ENCODE data around the gene USP5. TPM values are rescaled to one million over a fixed set of nuclear protein-coding genes. Genes with fewer than 3 reads are reported as not detected.
A peak's percentile ranks its signal among the peaks of the same experiment; 100 is the strongest.
"Not testable (repeated sequence)": the region's sequence is repeated elsewhere in the genome, so short reads cannot be mapped to it uniquely, and the experiment has no call there.

The USP5 gene
- total RNA-seq, 2 experiments from 2014 or later, result 98.8 to 129 TPM

DNA sequence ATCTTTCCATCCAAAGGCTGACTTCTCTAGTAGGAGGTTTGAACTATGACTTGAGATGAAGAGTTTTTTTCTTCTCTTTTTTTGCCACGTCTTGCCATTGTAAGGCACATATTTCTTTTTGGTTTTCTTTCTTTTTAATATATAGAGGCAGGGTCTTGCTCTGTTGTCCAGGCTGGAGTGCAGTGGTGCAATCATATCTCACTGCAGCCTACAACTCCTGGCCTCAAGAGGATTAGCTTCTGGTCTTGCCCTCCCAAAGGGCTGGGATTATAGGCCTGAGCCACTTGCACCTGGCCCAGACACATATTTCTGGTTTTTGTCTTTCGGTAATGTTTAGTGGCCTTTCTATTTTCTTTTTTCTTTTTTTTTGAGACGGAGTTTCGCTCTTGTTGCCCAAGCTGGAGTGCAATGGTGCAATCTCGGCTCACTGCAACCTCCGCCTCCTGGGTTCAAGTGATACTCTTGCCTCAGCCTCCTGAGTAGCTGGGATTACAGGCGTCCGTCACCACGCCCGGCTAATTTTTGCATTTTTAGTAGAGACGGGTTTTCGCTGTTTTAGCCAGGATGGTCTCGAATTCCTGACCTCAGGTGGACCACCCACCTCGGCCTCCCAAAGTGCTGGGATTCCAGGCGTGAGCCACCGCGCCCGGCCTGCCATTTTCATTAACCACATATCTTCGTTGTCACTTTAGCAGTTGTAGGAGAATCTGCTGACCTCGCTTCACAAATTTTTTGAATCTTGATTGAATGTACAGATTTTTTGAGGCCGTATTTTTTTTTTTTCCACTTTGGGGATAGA, 38.0 kb downstream of the USP5 start:
- Mint-ChIP-seq H3K4me1 (peaks cover 29% of the 10 kb centered on the region), H3K27ac (peak overlapping the region; percentile 93), H3K36me3 (peaks cover 11% of the 10 kb centered on the region), H3K4me3 (peak overlapping the region; percentile 80)
- not testable (repeated sequence) for DNase-seq; ATAC-seq; H3K9me3 Mint-ChIP-seq (ENCODE audit: low read depth); H3K27me3 Mint-ChIP-seq
- CTCF ChIA-PET, result interaction anchor here (1.0 to 1.4 kb wide), 2 partner anchors 17 to 20 kb away, joined by 4 to 11 read pairs; partner anchors contain the start of gene SPSB2

DNA sequence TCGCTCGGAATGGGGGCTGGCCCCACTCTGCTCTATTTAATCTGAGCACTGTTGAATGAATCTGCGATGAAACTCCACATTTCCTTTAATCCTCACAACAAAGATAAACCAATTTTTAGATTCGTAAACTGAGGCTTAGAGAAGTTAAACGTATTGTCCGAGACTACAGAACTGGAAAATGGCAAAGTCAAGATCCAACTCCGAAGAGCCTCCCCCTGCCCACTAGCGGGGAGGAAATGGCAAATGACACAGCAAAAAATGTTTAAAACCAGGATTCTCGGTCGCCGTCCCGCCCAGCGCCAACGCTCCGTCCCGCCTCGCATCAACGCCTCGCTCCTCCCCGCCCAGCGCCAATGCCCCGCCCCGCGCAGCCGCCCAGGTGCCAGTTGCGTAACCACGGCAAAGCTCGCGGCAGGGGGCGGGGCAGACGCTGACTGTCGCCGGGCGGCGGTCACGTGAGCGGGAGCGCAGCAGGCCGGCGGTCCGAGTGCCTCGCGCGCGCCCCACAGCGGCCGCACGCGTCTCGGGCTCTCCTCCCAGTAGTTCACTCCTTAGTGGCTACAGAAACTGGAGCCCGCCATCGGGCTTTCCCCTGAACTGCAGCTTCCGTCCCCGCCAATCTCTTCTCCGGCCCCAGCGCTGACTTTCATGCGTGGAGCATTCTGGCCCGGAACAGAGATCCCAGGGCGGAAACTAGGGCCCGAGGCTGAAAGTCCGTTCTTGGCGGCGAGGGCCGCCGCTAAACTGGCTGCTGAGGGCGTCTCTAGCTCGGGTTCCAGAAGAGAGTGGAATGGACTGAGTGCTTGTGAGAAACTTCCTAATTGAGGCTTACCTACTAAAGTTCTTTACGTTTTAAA, 39.1 kb downstream of the USP5 start:
- H3K36me3 Mint-ChIP-seq, result peaks cover 9% of the 10 kb centered on the region
- CTCF ChIA-PET, result interaction anchor here (0.8 to 5.2 kb wide), 34 partner anchors 9 to 220 kb away, joined by 3 to 90 read pairs (median 5); partner anchors contain the start of genes C12orf57, CDCA3, COPS7A and ENO2
- H3K27ac Mint-ChIP-seq, result peak overlapping the region; percentile 93
- DNase-seq (peak; percentile 99), ATAC-seq (peak; percentile 95)
- H3K27me3 Mint-ChIP-seq, result no peaks in the 10 kb centered on the region
- H3K9me3 Mint-ChIP-seq (ENCODE audit: low read depth), result no peaks in the 10 kb centered on the region
- H3K4me1 Mint-ChIP-seq, result peaks cover 29% of the 10 kb centered on the region
- peak overlapping the region; percentile 80 for H3K4me3 Mint-ChIP-seq

DNA sequence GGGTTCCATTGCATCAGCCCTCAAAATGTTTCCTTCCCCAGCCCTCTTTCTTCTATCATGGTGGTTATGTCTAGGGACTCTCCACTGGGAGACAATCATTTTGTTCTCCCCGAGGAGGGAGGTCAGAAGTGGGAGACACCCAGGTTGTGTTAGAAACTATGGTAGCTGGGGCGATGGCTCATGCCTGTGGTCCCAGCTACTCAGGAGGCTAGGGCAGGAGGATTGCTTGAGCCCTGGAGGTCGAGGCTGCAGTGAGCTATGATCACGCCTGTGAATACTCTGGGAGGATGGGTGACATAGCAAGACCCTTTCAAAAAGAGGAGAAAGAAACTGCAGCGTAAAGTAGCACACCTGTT, 39.7 kb downstream of the USP5 start:
- CTCF ChIA-PET, result interaction anchor here (0.8 to 5.2 kb wide), 32 partner anchors 8 to 220 kb away, joined by 3 to 90 read pairs (median 5); partner anchors contain the start of genes C12orf57, CDCA3, ENO2 and LPCAT3
- ATAC-seq, result peak; percentile 3
- no peaks in the 10 kb centered on the region for H3K9me3 Mint-ChIP-seq (ENCODE audit: low read depth)
- H3K4me1 Mint-ChIP-seq, result peaks cover 29% of the 10 kb centered on the region
- DNase-seq, result no peak
- H3K27ac Mint-ChIP-seq, result peak overlapping the region; percentile 93
- no peaks in the 10 kb centered on the region for H3K27me3 Mint-ChIP-seq
- H3K36me3 Mint-ChIP-seq, result peaks cover 9% of the 10 kb centered on the region
- H3K4me3 Mint-ChIP-seq, result peak overlapping the region; percentile 80

DNA sequence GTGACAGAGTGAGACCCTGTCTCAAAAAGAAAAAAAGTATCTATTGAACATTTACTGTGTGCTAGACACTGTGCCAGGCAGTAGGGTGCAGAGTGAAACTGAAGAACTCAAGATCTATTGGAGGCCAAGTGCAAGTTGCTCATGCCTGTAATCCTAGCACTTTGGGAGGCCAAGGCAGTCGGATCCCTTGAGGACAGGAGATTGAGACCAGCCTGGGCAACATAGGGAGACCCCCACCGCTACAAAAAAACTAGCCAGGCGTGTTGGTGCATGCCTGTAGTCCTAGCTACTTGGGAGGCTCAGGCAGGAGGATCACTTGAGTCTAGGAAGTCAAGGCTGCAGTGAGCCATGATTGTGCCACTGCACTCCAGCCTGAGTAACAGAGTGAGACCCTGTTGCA, 40.7 kb downstream of the USP5 start:
- CTCF ChIA-PET, result interaction anchor here (1.7 to 5.2 kb wide), 9 partner anchors 11 to 72 kb away, joined by 6 to 90 read pairs (median 16); partner anchors contain the start of genes LRRC23, SPSB2 and TPI1
- H3K27ac Mint-ChIP-seq, result peak overlapping the region; percentile 56
- not testable (repeated sequence) for H3K27me3 Mint-ChIP-seq; H3K9me3 Mint-ChIP-seq (ENCODE audit: low read depth); DNase-seq; H3K36me3 Mint-ChIP-seq; ATAC-seq
- H3K4me1 Mint-ChIP-seq, result peaks cover 29% of the 10 kb centered on the region
- H3K4me3 Mint-ChIP-seq, result peak overlapping the region; percentile 52

DNA sequence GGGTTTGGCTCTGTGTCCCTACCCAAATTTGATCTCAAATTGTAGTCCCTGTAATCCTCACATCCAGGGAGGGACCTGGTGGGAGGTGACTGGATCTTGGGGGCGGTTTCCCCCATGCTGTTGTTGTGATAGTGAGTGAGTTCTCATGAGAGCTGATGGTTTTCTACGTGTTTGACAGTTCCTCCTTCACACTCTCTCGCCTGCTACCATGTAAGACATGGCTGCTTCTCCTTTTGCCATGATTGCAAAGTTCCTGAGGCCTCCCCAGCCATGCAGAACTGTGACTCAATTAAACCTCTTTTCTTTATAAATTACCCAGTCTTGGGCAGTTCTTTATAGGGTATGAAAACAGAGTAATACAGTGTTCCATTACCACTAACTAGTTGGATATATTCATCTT, 42.4 kb downstream of the USP5 start:
- Mint-ChIP-seq H3K36me3 (peaks cover 5% of the 10 kb centered on the region), H3K9me3 (ENCODE audit: low read depth) (no peaks in the 10 kb centered on the region), H3K4me1 (peaks cover 23% of the 10 kb centered on the region), H3K27ac (no peak overlapping the region), H3K4me3 (no peak overlapping the region), H3K27me3 (no peaks in the 10 kb centered on the region)
- no peak for DNase-seq
- no peak for ATAC-seq
- CTCF ChIA-PET, result interaction anchor here (0.7 to 5.2 kb wide), 4 partner anchors 10 to 295 kb away, joined by 4 to 90 read pairs (median 4); partner anchors contain the start of genes LRRC23 and SPSB2

DNA sequence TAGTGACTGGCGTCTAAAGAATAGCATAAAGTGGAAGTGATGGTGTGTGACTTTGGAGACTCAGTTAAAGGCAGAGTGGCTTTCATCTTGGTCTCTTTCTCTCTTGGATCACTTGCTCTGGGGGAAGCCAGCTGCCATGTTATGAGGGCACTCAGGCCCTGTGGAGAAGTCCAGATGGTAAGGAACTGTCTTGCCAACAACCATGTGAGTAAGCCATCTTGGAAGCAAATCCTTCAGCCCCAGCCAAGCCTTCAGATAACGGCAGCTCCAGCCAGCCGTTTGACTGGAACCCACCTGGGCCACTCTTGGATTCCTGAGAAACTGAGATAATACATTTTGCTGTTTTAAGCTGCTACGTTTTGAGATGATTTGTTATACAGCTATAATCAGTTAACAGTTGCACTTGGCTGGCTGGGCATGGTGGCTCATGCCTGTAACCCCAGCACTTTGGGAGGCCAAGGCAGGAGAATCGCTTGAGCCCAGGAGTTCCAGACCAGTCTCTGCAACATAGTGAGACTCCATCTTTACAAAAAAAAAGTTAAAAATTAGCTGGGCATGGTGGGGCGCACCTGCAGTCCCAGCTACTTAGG, 45.0 kb downstream of the USP5 start:
- Mint-ChIP-seq H3K9me3 (ENCODE audit: low read depth) (no peaks in the 10 kb centered on the region), H3K36me3 (peaks cover 2% of the 10 kb centered on the region), H3K27ac (no peak overlapping the region), H3K4me1 (peaks cover 13% of the 10 kb centered on the region), H3K4me3 (no peak overlapping the region), H3K27me3 (no peaks in the 10 kb centered on the region)
- ATAC-seq (no peak), DNase-seq (no peak)
- CTCF ChIA-PET, result interaction anchor here (0.9 to 1.3 kb wide), 4 partner anchors 24 to 64 kb away, joined by 3 to 5 read pairs (median 4); partner anchors contain the start of gene SPSB2

DNA sequence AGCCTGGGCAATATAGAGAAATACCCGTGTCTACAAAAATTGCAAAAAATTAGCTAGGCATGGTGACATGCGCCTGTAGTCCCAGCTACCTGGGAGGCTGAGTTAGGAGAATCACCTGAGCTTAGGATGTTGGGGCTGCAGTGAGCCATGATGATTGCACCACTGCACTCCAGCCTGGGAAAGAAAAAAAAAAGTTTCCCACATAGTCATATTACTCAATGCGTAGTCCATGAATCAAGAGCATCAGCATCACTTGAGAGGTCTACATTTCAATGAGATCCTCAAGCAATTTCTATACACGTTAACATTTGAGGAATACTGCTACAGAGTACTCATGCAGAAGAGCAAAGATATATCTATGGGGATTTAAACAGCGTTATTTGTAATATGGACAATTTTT, 47.5 kb downstream of the USP5 start:
- Mint-ChIP-seq H3K27ac (no peak overlapping the region), H3K9me3 (ENCODE audit: low read depth) (no peaks in the 10 kb centered on the region), H3K36me3 (no peaks in the 10 kb centered on the region), H3K27me3 (no peaks in the 10 kb centered on the region), H3K4me3 (no peak overlapping the region), H3K4me1 (peaks cover 6% of the 10 kb centered on the region)
- no peak for ATAC-seq
- DNase-seq, result no peak
- CTCF ChIA-PET, result interaction anchor here (1.1 to 1.8 kb wide), 3 partner anchors 8 to 210 kb away, joined by 3 to 6 read pairs (median 3); partner anchors contain the start of gene C1RL

DNA sequence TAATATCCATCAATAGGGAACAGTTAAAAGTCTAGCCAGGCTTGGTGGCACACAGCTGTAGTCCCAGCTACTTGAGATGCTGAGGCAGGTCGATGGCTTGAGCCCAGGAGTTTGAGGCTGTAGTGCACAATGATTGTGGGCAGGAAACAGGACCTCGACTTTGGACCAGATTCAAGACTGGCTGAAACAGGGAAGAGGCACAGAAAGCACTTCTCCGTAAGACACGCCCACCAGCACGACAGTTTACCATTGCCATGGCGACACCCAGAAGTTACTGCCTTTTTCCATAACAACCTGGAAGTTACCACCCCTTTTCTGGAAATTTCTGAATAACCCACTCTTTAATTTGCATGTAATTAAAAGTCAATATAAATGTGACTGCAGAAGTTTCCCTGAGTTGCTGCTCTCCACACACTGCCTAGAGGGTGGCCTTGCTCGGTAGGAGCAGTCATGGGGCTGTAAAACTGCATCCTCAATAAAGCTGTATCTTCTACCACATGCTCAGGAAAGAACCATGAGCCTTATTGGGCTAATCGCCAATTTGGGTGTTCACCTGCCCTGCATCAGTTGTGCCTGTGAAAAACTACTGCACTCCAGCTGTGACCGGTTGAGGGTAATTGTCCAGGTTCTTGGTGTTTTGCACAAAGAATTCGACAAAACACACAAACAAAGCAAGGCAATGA, 48.0 kb downstream of the USP5 start:
- CTCF ChIA-PET, result interaction anchor here (1.1 to 1.8 kb wide), 3 partner anchors 9 to 209 kb away, joined by 3 to 6 read pairs (median 3); partner anchors contain the start of gene C1RL
- peaks cover 6% of the 10 kb centered on the region for H3K4me1 Mint-ChIP-seq
- DNase-seq (no peak), ATAC-seq (no peak)
- H3K27ac Mint-ChIP-seq, result no peak overlapping the region
- no peak overlapping the region for H3K4me3 Mint-ChIP-seq
- no peaks in the 10 kb centered on the region for H3K27me3 Mint-ChIP-seq
- H3K9me3 Mint-ChIP-seq (ENCODE audit: low read depth), result no peaks in the 10 kb centered on the region
- no peaks in the 10 kb centered on the region for H3K36me3 Mint-ChIP-seq

DNA sequence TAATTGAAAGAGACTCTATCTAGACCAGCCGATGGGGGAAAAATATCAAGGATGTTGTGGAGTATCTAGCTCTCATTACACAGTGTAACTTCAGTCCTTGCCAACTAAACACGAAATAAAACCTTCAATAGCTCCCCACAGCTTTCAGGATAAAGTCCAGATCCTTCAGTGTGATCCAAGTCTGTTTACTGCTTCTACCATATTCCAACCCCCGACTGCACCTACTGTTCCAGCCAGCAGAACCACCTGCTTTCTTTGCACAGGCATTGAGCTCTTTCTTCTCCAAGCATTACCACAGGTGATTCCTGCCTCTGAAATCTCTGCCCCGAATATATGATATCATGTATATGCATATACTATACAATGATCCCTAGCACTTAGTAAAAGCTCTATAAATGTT, 50.5 kb downstream of the USP5 start:
- no peak for DNase-seq
- Mint-ChIP-seq H3K4me1 (peaks cover 6% of the 10 kb centered on the region), H3K9me3 (ENCODE audit: low read depth) (no peaks in the 10 kb centered on the region), H3K36me3 (no peaks in the 10 kb centered on the region), H3K27ac (no peak overlapping the region), H3K4me3 (no peak overlapping the region), H3K27me3 (no peaks in the 10 kb centered on the region)
- CTCF ChIA-PET, result interaction anchor here (1.0 to 5.0 kb wide), 2 partner anchors 11 to 22 kb away, joined by 4 to 28 read pairs; no protein-coding TSS in a partner anchor
- ATAC-seq, result no peak

DNA sequence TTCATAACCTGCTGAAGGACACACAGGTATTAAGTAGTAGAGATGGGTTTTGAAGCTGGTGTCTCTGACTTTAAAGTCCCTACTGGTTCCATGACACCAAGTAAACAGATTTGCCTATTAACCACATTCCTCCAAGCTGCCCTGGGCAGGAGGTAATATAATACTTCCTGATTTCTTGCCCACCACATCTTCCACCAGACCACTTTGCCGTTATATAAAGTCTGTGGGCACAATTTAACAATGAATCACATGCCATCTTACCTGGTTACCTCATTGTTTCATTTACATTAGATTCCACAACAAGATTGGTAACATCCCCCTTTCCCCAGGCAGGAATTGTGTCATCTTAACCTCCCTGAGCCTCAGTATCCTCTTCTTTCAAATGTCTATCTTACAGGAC, 51.8 kb downstream of the USP5 start:
- Mint-ChIP-seq H3K27ac (no peak overlapping the region), H3K4me3 (no peak overlapping the region), H3K36me3 (no peaks in the 10 kb centered on the region), H3K27me3 (no peaks in the 10 kb centered on the region), H3K9me3 (ENCODE audit: low read depth) (no peaks in the 10 kb centered on the region), H3K4me1 (peaks cover 6% of the 10 kb centered on the region)
- no peak for ATAC-seq
- CTCF ChIA-PET, result interaction anchor here (2.9 to 6.4 kb wide), 3 partner anchors 12 to 34 kb away, joined by 10 to 33 read pairs (median 28); partner anchors contain the start of gene ATN1
- no peak for DNase-seq

DNA sequence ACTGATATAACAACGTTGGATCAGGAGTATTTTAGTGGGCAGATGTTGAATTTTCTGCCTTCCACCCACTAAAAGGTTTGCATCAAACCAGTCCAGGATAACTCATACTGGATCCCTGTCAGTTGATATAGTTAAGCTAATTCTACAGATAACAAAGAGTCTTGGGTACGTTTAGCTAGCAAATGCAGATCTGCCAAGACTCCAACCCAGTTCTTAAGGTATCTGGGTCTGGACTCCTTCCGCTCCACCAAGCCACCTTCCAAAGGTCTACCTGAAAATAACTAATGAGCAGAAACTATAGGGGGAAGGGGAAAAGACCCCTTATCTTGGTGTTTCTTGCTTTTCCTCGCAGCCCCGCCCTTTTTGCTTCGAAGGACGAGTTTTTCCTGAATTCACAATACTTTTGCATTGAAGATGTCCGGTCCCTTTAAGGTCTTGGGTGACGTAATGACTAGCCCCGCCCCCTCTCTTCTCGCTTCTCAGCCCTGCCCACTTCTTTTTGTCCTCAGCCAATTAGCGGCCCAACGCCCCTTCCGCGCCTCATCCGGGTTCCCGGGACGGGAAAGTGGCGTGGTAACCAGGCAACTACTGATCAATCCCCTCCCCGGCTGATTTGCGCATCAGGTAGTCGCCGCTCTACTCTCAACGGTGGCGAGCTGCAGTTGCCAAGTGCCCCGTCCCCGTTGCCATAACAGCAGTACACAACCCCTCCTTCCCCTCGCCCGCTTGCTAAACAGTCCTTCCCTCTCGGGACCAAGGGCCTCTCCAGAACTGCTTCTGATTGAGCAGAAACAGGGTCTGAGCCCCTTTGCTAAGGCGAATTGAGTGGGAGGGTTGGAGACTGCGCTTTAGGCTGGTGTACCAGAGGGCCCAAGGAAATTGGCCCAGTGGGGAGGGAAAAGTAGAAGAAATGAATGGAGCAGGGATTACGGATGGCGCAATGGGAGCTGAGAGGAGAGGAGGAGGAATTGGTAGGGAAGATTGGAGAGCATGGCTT, 52.6 kb downstream of the USP5 start, which contains the start of gene LRRC23:
Gene LRRC23 (plus strand): TSS at position 543 of the 997 bp plus-strand sequence. CDS start 812 bp downstream, outside the sequence.
- no peaks in the 10 kb centered on the region for H3K9me3 Mint-ChIP-seq (ENCODE audit: low read depth)
- H3K4me3 Mint-ChIP-seq, result no peak within 1 kb of the TSS
- peak; percentile 98 for ATAC-seq
- no peak within 1 kb of the TSS for H3K27ac Mint-ChIP-seq
- CTCF ChIA-PET, result interaction anchor here (0.7 to 6.4 kb wide), 9 partner anchors 10 to 130 kb away, joined by 3 to 33 read pairs (median 5); partner anchors contain the start of genes ATN1 and SPSB2
- DNase-seq, result peak; percentile 99
- H3K36me3 Mint-ChIP-seq, result no peaks in the 10 kb centered on the region
- H3K4me1 Mint-ChIP-seq, result peaks cover 3% of the 10 kb centered on the region
- H3K27me3 Mint-ChIP-seq, result no peaks in the 10 kb centered on the region

Measured in activated CD8-positive, alpha-beta memory T cell treated with anti-CD3 and anti-CD28 coated beads, Interleukin-2, amount 10 ng/mL, durations not matched to agents 7 days and 5 days (primary cell).